WTC11 (cell line): ENCODE results near the gene STAC.
"Not testable (repeated sequence)": the region's sequence is repeated elsewhere in the genome, so short reads cannot be mapped to it uniquely, and the experiment has no call there.

Experiments
- FOXJ3 ChIP-seq: sonication (generic); formaldehyde crosslinking; IDR thresholded peaks from 2 replicates; pipeline ENCODE4 v1.9.0; 2021; ENCODE audit warnings: missing genetic modification reagents, mild to moderate bottlenecking, borderline replicate concordance
- FOXK1 ChIP-seq: sonication (generic); formaldehyde crosslinking; IDR thresholded peaks from 2 replicates; pipeline ENCODE4 v1.8.0; 2022; ENCODE audit warnings: mild to moderate bottlenecking, moderate library complexity, missing genetic modification reagents
- FOXP1 ChIP-seq: sonication (generic); formaldehyde crosslinking; IDR thresholded peaks from 2 replicates; pipeline ENCODE4 v1.8.0; 2022; ENCODE audit warnings: missing genetic modification reagents, mild to moderate bottlenecking, moderate library complexity, borderline replicate concordance
- JUN ChIP-seq: sonication (generic); formaldehyde crosslinking; IDR thresholded peaks from 2 replicates; pipeline ENCODE4 v1.8.0; 2023; ENCODE audit warnings: mild to moderate bottlenecking, missing genetic modification reagents
- NFATC4 ChIP-seq: fragments of 250-450 bp; sonication (Bioruptor Pico); IDR thresholded peaks from 2 replicates; pipeline ENCODE4 v1.9.0; 2021; ENCODE audit warnings: mild to moderate bottlenecking
- SOX15 ChIP-seq: fragments of 250-450 bp; sonication (Bioruptor Pico); IDR thresholded peaks from 2 replicates; pipeline ENCODE4 v1.9.0; 2021; ENCODE audit warnings: mild to moderate bottlenecking
- ZBTB21 ChIP-seq: sonication (generic); formaldehyde crosslinking; IDR thresholded peaks from 2 replicates; pipeline ENCODE4 v1.8.1; 2023; ENCODE audit warnings: mild to moderate bottlenecking, missing genetic modification reagents, borderline replicate concordance
- ZNF317 ChIP-seq: sonication (generic); formaldehyde crosslinking; IDR thresholded peaks from 2 replicates; pipeline ENCODE4 v1.8.1; 2023; ENCODE audit warnings: low read depth, mild to moderate bottlenecking, moderate library complexity, missing genetic modification reagents, borderline replicate concordance
- TF ChIP-seq, protein P1 (sequence below): sonication (generic); formaldehyde crosslinking; IDR thresholded peaks from 2 replicates; pipeline ENCODE4 v1.8.1; 2022; ENCODE audit warnings: missing genetic modification reagents, borderline replicate concordance
- TF ChIP-seq, protein P2 (sequence below): sonication (generic); formaldehyde crosslinking; IDR thresholded peaks from 2 replicates; pipeline ENCODE4 v1.8.1; 2023; ENCODE audit warnings: mild to moderate bottlenecking, missing genetic modification reagents
- TF ChIP-seq, protein P3 (sequence below): fragments of 200-600 bp; IDR thresholded peaks from 2 replicates; pipeline ENCODE4 v1.8.0; 2022; ENCODE audit warnings: antibody characterized with exemption
- TF ChIP-seq, protein P4 (sequence below): sonication (generic); formaldehyde crosslinking; IDR thresholded peaks from 2 replicates; pipeline ENCODE4 v1.8.1; 2023; ENCODE audit warnings: mild to moderate bottlenecking, missing genetic modification reagents, moderate library complexity
- TF ChIP-seq, protein P5 (sequence below): sonication (generic); formaldehyde crosslinking; IDR thresholded peaks from 2 replicates; pipeline ENCODE4 v1.8.1; 2022; ENCODE audit warnings: low read depth, missing genetic modification reagents, borderline replicate concordance
- TF ChIP-seq, protein P6 (sequence below): sonication (generic); formaldehyde crosslinking; IDR thresholded peaks from 2 replicates; pipeline ENCODE4 v1.8.1; 2023; ENCODE audit warnings: mild to moderate bottlenecking, missing genetic modification reagents, borderline replicate concordance

DNA sequence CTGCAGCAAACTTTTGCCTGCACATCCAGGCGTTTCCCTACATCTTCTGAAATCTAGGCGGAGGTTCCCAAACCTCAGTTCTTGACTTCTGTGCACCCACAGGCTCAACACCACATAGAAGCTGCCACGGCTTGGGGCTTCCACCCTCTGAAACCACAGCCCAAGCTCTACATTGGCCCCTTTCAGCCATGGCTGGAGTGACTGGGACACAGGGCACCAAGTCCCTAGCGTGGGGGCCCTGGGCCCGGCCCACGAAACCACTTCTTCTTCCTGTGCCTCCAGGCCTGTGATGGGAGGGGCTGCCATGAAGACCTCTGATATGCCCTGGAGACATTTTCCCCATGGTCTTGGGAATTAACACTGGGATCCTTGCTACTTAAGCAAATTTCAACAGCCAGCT is 91.7 kb downstream of the STAC start:
- not testable (repeated sequence) for TF ChIP-seq JUN, FOXJ3, SOX15, ZBTB21, ZNF317, NFATC4, FOXP1, FOXK1 (CRISPR knock-in tag)
- TF ChIP-seq, protein P1, sequence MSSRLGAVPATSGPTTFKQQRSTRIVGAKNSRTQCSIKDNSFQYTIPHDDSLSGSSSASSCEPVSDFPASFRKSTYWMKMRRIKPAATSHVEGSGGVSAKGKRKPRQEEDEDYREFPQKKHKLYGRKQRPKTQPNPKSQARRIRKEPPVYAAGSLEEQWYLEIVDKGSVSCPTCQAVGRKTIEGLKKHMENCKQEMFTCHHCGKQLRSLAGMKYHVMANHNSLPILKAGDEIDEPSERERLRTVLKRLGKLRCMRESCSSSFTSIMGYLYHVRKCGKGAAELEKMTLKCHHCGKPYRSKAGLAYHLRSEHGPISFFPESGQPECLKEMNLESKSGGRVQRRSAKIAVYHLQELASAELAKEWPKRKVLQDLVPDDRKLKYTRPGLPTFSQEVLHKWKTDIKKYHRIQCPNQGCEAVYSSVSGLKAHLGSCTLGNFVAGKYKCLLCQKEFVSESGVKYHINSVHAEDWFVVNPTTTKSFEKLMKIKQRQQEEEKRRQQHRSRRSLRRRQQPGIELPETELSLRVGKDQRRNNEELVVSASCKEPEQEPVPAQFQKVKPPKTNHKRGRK (CRISPR knock-in tag) = not testable (repeated sequence)
- TF ChIP-seq, protein P2, sequence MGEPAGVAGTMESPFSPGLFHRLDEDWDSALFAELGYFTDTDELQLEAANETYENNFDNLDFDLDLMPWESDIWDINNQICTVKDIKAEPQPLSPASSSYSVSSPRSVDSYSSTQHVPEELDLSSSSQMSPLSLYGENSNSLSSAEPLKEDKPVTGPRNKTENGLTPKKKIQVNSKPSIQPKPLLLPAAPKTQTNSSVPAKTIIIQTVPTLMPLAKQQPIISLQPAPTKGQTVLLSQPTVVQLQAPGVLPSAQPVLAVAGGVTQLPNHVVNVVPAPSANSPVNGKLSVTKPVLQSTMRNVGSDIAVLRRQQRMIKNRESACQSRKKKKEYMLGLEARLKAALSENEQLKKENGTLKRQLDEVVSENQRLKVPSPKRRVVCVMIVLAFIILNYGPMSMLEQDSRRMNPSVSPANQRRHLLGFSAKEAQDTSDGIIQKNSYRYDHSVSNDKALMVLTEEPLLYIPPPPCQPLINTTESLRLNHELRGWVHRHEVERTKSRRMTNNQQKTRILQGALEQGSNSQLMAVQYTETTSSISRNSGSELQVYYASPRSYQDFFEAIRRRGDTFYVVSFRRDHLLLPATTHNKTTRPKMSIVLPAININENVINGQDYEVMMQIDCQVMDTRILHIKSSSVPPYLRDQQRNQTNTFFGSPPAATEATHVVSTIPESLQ = not testable (repeated sequence)
- TF ChIP-seq, protein P3, sequence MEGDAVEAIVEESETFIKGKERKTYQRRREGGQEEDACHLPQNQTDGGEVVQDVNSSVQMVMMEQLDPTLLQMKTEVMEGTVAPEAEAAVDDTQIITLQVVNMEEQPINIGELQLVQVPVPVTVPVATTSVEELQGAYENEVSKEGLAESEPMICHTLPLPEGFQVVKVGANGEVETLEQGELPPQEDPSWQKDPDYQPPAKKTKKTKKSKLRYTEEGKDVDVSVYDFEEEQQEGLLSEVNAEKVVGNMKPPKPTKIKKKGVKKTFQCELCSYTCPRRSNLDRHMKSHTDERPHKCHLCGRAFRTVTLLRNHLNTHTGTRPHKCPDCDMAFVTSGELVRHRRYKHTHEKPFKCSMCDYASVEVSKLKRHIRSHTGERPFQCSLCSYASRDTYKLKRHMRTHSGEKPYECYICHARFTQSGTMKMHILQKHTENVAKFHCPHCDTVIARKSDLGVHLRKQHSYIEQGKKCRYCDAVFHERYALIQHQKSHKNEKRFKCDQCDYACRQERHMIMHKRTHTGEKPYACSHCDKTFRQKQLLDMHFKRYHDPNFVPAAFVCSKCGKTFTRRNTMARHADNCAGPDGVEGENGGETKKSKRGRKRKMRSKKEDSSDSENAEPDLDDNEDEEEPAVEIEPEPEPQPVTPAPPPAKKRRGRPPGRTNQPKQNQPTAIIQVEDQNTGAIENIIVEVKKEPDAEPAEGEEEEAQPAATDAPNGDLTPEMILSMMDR = not testable (repeated sequence)
- TF ChIP-seq, protein P4, sequence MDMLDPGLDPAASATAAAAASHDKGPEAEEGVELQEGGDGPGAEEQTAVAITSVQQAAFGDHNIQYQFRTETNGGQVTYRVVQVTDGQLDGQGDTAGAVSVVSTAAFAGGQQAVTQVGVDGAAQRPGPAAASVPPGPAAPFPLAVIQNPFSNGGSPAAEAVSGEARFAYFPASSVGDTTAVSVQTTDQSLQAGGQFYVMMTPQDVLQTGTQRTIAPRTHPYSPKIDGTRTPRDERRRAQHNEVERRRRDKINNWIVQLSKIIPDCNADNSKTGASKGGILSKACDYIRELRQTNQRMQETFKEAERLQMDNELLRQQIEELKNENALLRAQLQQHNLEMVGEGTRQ = not testable (repeated sequence)
- TF ChIP-seq, protein P5, sequence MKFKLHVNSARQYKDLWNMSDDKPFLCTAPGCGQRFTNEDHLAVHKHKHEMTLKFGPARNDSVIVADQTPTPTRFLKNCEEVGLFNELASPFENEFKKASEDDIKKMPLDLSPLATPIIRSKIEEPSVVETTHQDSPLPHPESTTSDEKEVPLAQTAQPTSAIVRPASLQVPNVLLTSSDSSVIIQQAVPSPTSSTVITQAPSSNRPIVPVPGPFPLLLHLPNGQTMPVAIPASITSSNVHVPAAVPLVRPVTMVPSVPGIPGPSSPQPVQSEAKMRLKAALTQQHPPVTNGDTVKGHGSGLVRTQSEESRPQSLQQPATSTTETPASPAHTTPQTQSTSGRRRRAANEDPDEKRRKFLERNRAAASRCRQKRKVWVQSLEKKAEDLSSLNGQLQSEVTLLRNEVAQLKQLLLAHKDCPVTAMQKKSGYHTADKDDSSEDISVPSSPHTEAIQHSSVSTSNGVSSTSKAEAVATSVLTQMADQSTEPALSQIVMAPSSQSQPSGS = not testable (repeated sequence)
- TF ChIP-seq, protein P6, sequence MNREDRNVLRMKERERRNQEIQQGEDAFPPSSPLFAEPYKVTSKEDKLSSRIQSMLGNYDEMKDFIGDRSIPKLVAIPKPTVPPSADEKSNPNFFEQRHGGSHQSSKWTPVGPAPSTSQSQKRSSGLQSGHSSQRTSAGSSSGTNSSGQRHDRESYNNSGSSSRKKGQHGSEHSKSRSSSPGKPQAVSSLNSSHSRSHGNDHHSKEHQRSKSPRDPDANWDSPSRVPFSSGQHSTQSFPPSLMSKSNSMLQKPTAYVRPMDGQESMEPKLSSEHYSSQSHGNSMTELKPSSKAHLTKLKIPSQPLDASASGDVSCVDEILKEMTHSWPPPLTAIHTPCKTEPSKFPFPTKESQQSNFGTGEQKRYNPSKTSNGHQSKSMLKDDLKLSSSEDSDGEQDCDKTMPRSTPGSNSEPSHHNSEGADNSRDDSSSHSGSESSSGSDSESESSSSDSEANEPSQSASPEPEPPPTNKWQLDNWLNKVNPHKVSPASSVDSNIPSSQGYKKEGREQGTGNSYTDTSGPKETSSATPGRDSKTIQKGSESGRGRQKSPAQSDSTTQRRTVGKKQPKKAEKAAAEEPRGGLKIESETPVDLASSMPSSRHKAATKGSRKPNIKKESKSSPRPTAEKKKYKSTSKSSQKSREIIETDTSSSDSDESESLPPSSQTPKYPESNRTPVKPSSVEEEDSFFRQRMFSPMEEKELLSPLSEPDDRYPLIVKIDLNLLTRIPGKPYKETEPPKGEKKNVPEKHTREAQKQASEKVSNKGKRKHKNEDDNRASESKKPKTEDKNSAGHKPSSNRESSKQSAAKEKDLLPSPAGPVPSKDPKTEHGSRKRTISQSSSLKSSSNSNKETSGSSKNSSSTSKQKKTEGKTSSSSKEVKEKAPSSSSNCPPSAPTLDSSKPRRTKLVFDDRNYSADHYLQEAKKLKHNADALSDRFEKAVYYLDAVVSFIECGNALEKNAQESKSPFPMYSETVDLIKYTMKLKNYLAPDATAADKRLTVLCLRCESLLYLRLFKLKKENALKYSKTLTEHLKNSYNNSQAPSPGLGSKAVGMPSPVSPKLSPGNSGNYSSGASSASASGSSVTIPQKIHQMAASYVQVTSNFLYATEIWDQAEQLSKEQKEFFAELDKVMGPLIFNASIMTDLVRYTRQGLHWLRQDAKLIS (CRISPR knock-in tag) = not testable (repeated sequence)
